NCI-H2227 treated with DMSO at 0.1 percent for 48 hours (cell line): Measurements from ENCODE around the gene MUC13.

ENCODE experiments used
- DNase-seq: peaks from one replicate; lab custom pipeline; 2025; lab: John Stamatoyannopoulos, UW

The MUC13 gene

GRCh38 chr3:124950026-124950425, 15.5 kb upstream of the MUC13 start:
- no peak for DNase-seq

GRCh38 chr3:124942613-124943012, 8.1 kb upstream of the MUC13 start:
- no peak for DNase-seq

- no peak for DNase-seq
These were observed 7.2 kb upstream of the MUC13 start for GRCh38 chr3:124941771-124942170.

- DNase-seq = no peak
These were observed 5.1 kb upstream of the MUC13 start for GRCh38 chr3:124939661-124940060.

- DNase-seq = no peak
These were observed 4.3 kb upstream of the MUC13 start for GRCh38 chr3:124938896-124939295.

- DNase-seq = no peak
These were observed 2.5 kb upstream of the MUC13 start for GRCh38 chr3:124937049-124937448.

GRCh38 chr3:124935794-124936542, 1.4 kb upstream of the MUC13 start:
- no peak for DNase-seq

- DNase-seq = no peak
These were observed 713 bp upstream of the MUC13 start for GRCh38 chr3:124935264-124935663.

GRCh38 chr3:124928333-124929202, 6.0 kb downstream of the MUC13 start:
- peak; percentile 14 for DNase-seq

GRCh38 chr3:124927574-124928045, 6.9 kb downstream of the MUC13 start:
- no peak for DNase-seq

- no peak for DNase-seq
These were observed 8.0 kb downstream of the MUC13 start for GRCh38 chr3:124926426-124927101.

GRCh38 chr3:124924741-124925140, 9.8 kb downstream of the MUC13 start:
- DNase-seq = no peak

GRCh38 chr3:124923833-124924232, 10.7 kb downstream of the MUC13 start:
- no peak for DNase-seq

- DNase-seq = no peak
These were observed 13.8 kb downstream of the MUC13 start for GRCh38 chr3:124920718-124921117.

- DNase-seq = no peak
These were observed 14.8 kb downstream of the MUC13 start for GRCh38 chr3:124919756-124920155.

GRCh38 chr3:124918524-124918923, 16.0 kb downstream of the MUC13 start:
- no peak for DNase-seq

GRCh38 chr3:124916837-124917409, 17.6 kb downstream of the MUC13 start:
- DNase-seq = no peak

- no peak for DNase-seq
These were observed 19.3 kb downstream of the MUC13 start for GRCh38 chr3:124915254-124915653.

GRCh38 chr3:124907957-124908356, 26.6 kb downstream of the MUC13 start:
- no peak for DNase-seq

GRCh38 chr3:124904835-124905492, 29.6 kb downstream of the MUC13 start:
- no peak for DNase-seq
